CD4-positive, alpha-beta T cell treated with Interleukin-17A for 1 hour (primary cell): ENCODE data around the gene LDLRAD4.

Experiments used
- DNase-seq: peaks from one replicate; pipeline ENCODE4 v3.0.0-alpha.2; 2020

LDLRAD4 gene

DNA sequence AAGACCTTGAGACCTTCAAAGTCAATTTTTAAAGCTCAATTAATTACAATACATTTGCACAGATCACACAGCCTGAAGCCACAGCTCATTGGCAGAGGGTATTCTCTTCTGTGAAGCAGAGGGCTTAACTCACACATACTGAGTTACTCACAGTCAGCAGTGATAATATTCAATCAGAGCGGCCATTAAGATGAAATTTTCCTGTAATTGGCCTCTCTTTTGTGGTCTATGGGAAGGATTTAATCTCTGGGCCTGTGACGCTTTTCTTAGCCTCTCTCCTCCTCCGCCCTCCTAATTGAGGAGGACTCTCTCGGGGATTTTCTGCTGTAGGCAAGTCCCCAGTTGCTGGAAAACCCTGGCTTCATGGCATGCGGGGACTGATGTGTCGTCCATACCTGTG lies 12.3 kb upstream of the LDLRAD4 start:
- no peak for DNase-seq

DNA sequence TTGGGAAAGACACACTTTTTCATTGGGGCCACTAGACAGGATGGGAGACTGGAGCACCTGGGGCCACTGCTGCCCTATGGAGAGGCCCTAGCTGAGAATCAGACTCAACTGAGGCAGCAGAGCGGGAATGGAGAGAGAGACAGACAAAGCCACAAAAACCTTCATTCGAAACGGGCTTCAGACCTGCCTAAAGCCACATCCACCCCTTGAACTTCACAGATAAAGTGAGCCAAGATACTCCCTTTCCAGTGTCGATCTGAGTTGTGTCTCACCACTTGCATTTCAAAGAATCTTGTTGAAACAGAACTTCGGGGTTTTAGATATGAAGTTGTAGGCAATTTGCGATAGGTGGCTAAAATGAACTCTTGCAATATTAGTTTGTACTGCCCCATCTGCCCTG lies 11.3 kb upstream of the LDLRAD4 start:
- DNase-seq, result no peak

DNA sequence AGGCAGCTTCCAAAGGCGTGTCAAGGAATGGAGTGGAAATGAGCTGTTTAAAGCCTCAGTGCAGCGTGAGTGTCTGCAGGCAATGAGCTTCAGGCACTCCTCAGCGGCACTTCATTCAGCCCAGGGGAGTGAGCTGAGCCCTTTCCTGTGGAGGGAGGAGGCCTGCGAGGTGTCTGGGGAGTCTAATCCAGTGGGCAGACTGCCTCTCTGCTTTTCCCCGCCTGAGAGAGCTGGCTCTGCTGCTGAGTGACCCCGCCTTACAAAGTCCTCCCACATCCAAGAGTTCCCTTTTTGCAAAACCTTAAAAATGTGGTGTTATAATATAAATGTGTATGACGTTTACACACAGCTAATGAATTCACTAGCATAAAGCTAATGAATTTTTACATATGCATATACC lies 7.0 kb upstream of the LDLRAD4 start:
- no peak for DNase-seq

DNA sequence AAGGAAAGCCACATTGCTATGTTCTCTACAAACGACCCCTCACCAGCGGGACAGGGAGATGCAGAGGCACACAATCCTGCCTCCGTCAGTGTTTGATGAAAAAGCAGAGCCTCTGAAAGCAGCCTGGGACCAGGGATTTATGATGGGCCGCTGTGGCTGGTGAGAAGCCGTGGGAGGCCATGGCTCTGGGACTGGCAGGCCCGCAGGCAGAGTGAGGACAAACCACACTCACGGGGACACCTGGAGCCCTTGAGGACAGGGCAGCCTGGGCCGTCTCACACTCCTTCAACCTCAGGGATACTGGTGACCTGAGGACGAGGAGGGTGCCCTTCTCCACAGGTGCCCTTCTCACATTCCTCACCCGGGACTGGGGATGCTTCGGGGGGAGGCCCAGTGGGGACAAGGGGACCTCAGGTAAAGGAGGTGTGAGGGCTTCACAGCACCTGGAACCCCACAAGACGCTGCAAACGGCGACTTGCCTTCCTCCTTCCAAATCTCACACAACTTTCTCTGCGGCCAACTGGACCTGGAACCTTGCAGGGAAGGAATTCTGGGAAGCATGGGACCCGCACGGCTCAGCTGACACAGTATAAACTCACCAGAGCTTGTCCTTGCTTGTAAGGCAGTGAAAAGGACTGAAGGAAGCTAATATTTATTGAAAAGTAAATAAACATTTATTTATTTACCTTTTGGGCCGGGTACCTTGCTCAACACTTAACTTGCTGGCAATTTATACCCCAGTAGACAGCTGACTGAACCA lies 5.3 kb upstream of the LDLRAD4 start:
- no peak for DNase-seq

DNA sequence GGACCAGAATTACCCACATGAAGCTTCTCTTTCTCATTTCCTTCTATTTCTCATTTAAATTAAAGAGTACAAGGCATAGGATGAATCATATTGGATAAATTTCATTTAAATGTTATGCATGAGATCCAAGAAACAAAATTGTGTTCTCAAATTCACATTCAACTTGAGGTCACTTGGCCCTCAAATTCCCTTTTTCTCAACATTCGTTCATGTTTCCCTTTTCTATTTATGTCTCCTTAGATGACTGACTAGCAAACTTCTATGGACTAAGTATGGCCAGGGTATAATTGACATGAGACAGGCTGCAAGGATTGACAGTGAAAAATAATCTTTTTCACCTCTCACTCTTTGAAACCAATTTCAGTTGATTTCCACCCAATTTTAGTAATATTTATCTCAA lies 4.0 kb upstream of the LDLRAD4 start:
- no peak for DNase-seq

DNA sequence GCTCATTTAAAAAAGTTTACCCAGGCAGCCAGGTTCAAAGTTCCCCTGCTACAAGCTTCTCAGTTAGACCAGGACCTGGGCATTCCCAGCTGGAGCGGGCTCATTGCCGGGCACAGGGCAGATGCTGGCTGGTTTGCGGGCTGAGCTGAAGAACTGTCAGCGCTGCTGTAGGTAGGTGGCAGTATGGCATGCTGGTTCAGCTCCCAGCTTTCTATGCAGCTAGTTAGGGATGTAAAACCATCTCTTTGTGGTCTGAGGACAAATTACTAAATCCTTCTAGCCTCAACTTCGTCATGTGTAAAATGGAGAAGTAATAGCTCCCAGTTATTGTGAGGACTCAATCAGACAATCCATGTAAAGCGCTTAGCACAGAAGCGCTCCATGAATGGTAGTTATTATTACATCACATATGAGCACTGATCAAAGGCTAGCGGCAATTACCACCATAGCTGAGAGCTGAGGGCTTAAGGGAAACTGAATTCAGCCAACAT lies 2.4 kb upstream of the LDLRAD4 start:
- DNase-seq, result peak; percentile 64

DNA sequence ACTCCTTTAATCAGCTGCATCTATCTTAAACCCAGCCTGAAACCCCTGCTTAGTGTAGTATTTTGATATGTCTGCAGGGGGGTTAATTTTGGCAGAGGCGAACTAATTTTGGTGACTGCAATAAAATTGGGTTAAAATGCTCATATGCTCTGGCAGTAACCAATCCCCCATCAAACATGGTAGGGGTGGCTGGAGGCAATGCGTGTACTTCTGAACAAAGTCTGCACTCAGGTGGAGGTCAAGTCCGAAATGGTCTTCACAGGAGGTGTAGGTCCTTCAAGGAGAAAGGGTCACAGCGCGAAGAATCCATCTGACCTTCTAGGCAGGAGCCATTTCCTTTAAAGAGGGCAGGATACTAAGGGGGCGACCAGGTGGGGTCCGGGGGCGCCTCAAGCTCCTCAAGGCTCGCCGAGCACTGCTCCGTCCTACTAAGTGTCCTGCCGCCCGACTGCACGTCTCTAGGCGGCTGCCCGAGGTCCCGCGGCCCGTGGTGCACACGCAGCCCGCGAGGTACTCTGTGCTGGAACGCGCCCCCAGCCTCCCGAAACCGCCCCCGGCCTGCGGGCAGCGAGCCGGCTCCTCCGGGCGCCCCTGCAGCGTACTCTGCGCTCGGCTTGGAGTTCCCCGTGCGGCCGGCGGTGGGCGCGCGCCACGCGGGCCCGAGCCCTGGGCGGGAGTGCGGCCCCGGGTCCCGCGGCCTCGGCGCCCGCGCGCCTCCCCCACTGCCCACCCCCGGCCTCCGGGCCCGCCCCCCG lies 1.7 kb upstream of the LDLRAD4 start:
- peak; percentile 49 for DNase-seq

DNA sequence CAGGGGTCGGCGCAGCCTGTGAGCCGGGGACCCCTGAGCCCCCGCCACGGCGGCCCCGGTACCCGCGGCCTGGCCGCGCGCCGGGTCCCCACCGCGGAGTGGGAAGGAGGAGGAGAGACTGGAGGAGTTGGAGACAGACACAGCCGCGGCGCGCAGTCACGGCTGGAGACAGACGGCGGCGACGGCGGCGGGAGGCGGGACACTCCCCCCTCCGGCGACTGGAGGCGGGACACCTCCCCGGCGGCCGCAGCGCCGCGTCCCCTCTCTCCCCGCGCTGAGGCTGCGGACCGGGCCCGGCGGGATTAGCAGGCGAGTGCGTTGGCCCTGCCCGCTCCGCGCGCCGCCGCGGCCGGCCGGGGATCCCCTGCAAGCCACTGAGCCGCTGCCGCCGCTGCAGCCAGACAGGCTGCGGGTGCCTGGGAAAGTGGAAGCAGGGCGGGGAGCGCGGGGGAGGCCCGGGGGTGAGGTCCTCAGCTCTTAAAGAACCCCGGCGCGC lies 1.0 kb upstream of the LDLRAD4 start:
- peak; percentile 52 for DNase-seq

DNA sequence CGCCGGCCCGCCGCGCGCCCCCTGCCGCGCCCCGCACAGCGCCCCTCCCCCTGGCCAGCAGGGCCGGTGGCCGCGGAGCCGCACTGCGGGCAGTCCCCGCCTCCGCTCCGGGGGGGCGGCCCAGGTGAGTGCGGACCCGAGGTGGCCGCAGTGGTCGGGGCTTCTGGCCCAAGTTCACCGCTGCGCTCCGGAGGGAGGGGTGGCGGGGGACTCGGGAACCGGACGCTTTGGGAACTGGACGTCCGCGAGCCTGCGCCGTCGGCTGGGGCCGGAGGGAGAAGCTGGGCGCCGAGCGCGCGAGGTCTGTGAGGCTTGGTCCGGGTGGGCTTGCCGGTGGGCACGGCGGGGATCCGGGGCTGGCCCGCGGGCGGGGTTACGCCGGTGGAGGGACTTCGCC lies 591 bp upstream of the LDLRAD4 start:
- no peak for DNase-seq

DNA sequence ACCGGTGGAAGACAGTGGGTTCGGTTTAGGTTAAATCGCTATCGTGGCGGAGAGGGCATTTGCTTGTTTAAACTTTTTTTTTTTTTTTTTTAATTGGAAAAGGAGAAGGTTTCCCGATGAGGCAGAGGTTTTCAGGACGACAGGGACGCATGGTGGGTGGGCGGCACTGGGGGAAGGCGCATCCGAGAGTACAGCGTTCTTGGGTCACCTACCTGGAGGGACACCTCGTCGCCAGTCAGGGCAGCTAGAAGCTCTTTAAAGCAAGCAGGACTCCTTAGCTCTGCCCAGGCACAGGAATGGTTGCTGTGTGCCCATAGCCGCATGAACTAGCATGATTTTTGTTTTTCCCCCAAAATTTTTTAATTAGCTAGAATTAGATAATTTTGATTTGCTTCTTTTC lies 437 bp downstream of the LDLRAD4 start:
- DNase-seq, result no peak

DNA sequence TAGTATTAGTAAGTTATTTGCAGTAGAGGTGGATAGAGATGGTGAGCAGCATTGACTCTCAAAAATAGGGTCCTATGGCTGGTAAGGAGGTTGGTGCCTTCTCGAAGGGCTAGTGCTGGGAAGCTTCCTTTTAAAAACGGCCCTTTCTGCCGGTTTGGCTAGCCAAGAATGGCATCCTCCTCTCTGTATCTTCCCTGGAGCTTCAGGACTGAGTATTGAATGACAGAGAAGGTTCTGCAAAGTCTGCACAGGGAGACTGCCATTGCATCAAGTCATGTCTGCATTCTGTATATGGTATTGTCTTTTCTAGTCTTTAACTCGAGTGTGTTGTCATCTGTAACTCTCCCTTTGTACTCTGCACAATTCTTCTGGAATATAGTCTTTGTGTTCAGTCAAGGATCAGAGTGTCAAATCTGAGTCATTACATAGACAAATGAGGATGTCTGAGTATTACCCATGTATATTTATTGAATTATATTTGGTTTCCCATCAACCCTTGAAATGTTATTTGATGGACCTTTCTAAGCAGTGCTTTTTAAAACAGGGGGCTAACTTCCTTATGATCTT lies 1.1 kb downstream of the LDLRAD4 start:
- no peak for DNase-seq

DNA sequence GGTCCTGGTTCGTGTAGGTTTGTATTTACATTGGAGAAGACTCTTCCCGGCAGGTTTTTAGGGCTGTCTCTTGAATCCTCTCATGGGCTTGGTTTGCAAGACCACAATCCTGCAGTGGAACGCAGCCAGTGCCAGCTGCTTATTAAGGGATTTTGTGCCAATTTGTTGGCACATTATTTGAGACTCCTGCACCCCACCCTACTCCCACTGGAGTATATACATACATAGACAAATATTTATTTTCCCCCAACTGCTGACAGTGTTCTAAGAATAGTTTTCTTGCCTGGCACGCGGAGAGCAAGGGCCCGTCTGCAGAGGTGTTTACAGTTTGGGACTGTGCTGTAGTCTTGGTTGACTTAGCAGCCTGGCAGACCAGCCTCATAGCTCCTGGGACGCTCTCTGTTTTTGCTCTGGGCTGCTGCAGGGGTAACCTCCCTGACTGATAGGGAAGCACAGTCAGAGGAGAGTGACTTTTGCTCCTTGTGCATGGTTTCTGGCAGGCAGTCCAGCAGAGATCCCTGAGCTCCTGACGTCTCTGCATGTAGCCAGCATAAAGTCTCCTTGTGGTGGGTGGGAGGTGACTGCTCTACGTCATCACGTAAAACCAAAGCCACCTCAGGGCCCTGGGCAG lies 1.9 kb downstream of the LDLRAD4 start:
- no peak for DNase-seq

DNA sequence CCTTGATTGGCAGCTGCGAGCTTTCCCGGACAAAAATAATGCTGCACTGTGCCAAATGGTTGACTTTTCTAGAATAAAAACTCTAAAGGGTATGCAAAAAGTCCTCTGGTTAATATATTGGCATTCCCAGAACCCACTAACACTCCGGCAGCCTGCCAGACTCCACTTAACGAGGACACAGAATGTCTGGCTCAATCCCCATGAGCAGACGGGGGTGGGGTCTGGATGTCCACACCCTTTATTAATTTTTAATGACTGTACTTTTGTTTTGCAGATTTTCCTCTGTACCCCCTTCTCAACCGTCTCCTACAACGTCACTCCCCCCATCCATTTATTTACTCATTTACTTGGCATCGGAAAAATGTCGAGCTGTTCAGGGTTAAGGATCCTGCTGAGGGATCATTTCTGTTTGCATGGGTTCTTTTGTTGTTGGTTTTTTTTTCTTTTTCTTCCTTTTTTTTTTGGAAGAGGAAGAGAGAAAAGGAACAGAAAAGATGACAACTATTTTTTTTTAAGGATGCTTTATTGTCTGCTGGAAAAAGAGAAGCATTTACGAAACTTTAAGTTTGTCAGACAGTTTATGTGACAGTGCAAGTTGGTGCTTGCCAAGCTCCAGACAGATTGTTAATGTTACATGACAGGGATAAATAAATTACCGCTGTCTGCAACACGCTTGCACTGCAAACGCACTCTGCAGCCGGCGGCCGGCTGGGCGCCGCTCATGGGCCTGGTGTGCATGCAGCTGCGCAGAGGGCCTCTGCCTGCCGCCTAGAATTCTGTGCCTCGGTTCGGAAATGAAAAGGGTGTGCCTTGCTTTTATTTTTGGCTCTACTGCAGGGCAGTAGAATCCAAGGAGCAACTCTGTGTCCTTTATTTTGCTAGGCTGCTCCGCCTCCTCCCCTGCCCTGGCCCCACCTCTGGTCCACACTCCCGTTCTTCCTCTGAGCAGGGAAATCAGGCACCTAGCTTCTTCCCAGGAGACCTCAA lies 3.6 kb downstream of the LDLRAD4 start:
- no peak for DNase-seq

DNA sequence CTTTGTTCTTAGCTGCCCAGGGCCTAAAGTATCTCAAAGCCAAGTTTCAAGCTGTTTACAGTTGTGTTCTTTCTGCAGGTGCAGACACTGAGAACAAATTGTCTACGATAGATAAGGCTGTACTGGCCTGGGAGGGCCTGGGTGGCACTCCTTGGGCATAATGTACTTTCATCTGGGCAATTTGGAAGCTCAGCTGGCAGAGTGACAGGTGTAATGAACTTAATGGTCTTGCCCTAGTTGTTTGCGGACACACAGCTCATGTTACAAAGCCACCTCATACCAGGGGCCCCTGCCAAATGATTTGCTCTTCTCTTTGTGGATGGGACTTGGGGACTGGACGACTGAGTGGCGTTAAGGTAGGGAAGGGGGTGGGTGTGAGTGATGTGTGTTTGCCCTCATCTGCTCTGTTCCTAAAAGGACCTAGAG lies 4.3 kb downstream of the LDLRAD4 start:
- DNase-seq, result no peak

DNA sequence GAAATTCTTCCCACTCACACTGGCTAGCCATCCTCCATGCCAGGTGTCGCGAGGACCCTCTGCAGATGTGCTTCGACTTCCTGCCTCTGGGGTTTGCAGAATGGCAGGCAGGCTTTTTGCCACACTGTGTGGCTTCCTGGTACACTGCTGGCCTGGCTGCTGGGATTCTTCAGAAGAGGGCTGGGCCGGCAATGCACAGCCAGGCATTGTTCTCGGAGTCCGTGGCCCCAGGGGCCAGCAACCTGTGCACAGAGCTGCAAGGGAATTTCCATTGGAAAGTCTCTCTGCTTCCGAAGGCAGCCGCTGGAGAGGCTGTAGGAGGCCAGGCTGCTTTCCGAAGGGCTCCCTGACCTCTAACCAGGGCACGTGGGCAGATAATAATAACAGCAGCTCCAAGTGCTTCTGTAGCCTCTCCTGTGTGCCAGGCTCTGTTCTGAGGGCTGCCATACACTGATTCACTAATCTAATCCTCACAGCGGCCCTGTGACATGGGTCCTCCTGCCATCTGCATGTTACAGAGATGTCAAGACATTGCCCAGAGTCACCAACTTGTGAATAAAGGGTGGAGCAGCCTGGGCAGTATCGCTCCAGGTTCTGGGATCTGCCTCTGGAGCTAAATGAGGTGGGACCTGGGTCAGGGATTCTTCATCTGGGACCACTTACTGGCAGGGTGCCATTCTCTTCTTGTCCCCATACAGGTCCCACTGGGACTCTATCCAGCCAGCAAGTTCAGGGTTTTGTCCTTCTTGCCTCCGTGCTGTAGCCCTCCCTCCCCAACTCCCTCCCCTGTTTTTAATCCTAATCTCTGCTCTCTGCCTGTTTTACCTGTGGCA lies 5.0 kb downstream of the LDLRAD4 start:
- no peak for DNase-seq

DNA sequence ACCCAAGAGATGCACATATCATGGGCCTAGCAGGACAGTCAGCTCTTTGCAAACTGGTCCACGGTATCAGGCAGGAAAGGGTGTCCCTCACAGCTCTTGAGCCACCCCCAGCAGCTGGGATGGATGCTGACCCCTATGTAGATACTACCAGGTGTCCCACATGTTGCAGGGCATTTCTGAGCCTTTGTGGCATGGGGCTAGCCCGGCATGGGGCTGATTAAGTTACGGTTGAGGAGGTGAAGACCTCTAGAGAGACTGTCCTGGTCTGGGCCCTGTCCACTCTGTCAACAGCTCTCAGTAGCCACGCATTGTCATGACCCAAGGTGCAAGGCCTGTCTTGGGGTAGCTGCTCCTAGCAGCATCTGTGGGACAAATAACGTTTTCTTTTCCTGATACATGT lies 6.7 kb downstream of the LDLRAD4 start:
- no peak for DNase-seq

DNA sequence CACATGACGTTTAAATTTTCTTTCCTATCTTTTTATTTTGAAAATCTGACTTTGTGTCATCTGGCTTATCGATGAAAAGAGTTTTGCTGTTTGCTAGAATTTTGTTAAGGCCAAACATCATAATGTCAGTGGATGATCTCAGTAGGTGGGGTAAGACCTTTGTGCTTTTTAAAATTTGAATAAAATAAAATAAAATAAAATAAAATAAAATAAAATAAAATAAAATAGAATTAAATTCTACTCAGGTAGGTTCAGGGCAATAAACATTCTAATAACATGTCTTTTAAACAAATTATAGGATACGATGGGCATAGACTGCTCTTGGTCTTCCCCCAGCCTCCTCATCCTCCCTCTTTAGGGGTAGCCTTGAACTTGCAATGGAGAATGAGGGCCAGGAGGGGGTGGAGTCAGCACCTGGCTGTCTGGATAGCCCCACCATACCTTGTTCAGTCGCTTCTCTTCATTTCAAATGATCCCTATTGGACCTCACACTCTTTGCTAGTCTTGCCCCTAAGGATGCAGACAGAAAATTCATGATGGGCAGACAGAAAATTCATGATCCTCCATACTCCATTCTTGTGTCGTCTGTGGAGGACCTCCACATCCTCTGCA lies 8.1 kb downstream of the LDLRAD4 start:
- DNase-seq, result no peak

DNA sequence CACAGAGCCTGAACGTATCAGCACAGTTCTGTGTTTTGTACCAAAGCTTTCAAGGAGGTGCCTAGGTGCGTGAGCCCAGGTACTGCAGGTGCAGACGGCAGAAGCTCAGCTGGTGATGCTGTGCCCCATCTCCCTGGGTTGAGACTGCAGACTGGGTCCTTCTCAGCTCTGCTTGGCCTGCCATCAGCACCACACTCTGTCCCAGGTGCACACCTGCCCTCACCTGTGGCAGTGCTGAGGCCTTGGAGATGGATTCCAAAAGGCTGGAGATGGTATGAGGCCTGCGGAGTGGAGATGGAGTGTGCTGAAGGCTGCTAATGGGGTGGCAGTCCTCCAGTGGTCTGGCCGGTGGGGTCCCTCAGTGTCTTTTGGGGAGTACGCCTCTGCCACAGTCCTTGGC lies 9.3 kb downstream of the LDLRAD4 start:
- DNase-seq, result no peak

DNA sequence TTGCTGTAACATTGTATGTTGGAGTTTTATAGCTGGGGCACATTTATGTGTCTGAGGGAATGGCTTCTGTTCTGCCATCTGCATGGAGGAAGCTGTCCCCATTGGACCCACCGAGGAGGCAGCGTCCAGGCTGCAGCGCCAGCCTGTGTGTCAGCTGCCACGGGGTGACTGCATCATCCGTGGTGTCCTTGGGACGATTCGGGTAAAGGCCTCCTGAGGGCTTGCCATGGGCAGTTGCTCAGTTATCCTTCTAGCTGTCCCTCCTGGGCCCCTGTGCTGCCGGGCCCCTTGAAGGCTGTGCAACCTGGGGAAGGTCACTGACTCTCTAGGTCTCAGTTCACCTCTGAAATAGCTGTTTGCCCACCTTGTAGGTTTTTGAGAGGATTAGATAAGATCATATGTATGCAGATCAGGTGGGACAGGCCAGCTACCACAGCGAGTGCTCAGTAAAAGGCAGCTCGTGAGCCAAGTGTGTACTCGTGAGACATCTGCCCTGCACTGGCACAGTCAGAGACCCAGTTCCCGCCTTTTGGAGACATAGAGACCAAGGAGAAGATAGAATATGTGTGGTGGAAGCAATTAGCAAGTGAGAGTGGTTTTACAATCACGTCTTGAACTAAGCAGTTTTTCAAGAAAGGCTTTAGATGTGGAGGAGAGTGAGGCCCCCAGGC lies 10.6 kb downstream of the LDLRAD4 start:
- no peak for DNase-seq

DNA sequence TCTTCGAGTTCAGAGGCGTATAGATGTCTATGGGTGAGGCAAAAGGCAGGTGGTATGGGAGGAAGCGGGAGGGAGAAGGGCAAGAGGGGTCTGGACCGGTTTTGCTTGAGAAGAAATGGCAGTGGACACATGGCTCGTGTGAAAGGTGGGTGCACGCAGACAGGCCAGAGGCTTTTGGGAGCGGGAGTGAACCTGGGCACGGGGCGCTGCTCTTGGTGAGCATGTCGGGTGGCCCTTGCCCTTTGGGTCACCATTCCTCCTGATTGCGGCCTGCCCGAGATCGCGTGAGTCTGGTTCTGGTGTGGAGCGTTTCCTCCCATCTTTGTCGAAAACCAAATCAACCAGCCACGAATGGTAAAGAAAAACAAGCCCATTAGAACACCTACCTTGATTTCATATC lies 12.6 kb downstream of the LDLRAD4 start:
- DNase-seq, result no peak
